Heart left ventricle (tissue), 13 donors: Measurements from ENCODE around the gene P2RX2.

ENCODE experiments used
- POLR2A ChIP-seq, 2 donors: fragments of 450-650 bp; IDR thresholded peaks; one replicate each; pipeline ENCODE4 v1.6.1; 2017; ENCODE audit warnings: antibody characterized with exemption in 2 of 2, mild to moderate bottlenecking in 2 of 2, moderate library complexity in 2 of 2
- TF ChIP-seq, protein P1 (sequence below), 12 donors: fragments of 200-600 bp; sonication (generic) in 4 of 12; IDR thresholded peaks; one replicate each; pipeline versions ENCODE4 v1.5.0 to v1.8.0; 2018 to 2022; ENCODE audit warnings: antibody characterized with exemption in 12 of 12, mild to moderate bottlenecking in 5 of 12
- donor health status: ischemic (EF 13 %, LVEDD 7.1; RV severe dilation, severe dysfunction).
- donor health status: DM: no; HTN: yes; CAD: no.
- donor health status: DM: no; HTN: no; CAD: no.
- donor health status: ischemic (EF 25% LVEDD 6.9; RV normal size, moderate dysfunction).
- donor health status: ischemic (EF 25% LVEDD 5.7; RV mildly dilated, moderate dysfunction).
- donor health status: ischemic (EF 35%, LVEDD 5.7; RV mildly dilated, moderate dysfunction).
- donor health status: nonischemic (EF 11% LVEDD 7.7; RV severe dilation, severe dysfunction).
- donor health status: DM: yes; HTN: yes; CAD: no.
- donor health status: PGD.
- donor health status: ischemic (EF 29% LVEDD 5.4; RV normal size, mild dysfunction).
- donor health status: nonischemic (EF 23%, LVEDD 6.1; RV moderate dilation, normal function).

DNA sequence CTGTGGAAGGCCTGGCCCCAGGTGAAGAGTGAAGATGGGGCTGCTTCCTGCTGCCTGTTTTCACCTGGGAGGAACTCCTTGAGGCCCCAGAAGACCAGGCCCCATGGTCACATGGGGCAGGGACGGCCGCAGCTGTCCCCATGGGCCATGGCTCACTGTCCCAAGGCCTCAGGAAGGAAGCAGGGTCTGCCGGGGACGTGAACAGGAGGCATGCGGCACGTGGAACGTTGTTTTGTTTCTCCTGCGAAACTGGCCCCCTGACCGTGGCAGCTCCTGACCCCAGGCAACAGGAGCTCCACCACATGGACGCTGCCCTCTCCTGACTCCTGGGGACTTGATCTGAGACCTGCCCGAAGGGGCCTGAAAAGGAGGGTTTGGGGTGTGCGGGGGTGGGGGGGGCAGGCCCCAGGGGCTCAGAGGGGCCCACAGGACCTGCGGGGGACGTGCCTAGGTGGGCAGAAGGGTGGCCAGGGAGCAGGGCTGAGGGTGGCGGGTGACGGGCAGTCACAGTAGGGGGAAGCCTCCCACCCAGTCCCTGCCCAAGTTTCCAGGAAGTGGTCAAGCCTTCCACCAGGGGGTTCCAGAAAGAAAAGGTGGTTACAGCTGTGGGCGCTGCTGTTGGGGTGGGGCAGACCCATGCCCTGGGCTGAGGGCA, 49.6 kb upstream of the P2RX2 start:
- TF ChIP-seq, protein P1, sequence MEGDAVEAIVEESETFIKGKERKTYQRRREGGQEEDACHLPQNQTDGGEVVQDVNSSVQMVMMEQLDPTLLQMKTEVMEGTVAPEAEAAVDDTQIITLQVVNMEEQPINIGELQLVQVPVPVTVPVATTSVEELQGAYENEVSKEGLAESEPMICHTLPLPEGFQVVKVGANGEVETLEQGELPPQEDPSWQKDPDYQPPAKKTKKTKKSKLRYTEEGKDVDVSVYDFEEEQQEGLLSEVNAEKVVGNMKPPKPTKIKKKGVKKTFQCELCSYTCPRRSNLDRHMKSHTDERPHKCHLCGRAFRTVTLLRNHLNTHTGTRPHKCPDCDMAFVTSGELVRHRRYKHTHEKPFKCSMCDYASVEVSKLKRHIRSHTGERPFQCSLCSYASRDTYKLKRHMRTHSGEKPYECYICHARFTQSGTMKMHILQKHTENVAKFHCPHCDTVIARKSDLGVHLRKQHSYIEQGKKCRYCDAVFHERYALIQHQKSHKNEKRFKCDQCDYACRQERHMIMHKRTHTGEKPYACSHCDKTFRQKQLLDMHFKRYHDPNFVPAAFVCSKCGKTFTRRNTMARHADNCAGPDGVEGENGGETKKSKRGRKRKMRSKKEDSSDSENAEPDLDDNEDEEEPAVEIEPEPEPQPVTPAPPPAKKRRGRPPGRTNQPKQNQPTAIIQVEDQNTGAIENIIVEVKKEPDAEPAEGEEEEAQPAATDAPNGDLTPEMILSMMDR (IDR thresholded peaks at IDR 0.05): no peak
- no peak for TF ChIP-seq POLR2A (IDR thresholded peaks at IDR 0.05)
